Amniotic epithelial cell (primary cell): ENCODE measurements around the gene IL23R.

ENCODE experiments used
- DNase-seq: peaks from one replicate; pipeline ENCODE4 v3.0.0-alpha.2; 2010; ENCODE audit warnings: low read depth

Gene IL23R

DNA sequence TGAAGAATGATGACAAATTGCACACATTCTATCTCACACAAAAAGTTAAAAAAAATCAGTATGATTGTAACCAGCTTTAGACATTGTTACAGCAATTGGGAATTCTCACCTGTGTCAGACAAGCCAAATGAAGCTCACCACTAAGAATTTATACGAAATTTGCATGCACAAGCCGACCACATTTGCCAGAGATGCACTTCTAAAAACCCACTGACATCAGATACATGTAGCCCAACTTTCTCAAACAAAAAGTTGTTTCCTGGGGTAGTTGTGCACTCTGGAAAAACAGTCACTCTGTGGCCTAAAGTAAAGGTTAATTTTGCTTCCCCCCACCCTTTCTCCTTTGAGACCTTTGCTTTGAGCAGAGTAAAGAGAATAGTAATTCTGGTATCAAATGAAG lies 73.5 kb downstream of the IL23R start:
- DNase-seq = no peak

GRCh38 chr1:67241200-67241746 lies 75.0 kb downstream of the IL23R start:
- no peak for DNase-seq

- DNase-seq = no peak
Measured at GRCh38 chr1:67242016-67242415, 75.8 kb downstream of the IL23R start.

- DNase-seq = no peak
Measured at GRCh38 chr1:67250051-67250653, 83.9 kb downstream of the IL23R start.

GRCh38 chr1:67256291-67257172 lies 90.3 kb downstream of the IL23R start:
- DNase-seq = peak; percentile 5

- no peak for DNase-seq
Measured at GRCh38 chr1:67257173-67257535, 90.9 kb downstream of the IL23R start.

DNA sequence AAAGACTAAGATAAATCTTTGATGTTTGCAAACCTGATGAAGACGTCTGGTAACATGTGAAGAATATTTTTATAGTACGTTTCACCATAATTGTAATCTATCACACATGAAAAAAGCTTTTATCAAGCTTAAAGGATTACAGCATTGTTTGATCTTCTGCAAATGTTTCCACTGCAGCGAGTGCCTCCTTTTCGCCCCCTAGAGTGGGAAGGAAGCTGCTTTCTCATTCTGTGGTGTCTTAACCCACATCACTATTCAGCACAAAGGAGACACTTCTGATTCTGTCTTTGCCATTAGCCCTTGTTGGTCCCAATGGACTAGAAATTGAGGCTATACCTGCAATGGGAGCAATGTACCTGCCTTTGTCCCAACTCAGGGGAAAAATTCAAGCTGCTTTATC lies 95.4 kb downstream of the IL23R start:
- peak; percentile 4 for DNase-seq

DNA sequence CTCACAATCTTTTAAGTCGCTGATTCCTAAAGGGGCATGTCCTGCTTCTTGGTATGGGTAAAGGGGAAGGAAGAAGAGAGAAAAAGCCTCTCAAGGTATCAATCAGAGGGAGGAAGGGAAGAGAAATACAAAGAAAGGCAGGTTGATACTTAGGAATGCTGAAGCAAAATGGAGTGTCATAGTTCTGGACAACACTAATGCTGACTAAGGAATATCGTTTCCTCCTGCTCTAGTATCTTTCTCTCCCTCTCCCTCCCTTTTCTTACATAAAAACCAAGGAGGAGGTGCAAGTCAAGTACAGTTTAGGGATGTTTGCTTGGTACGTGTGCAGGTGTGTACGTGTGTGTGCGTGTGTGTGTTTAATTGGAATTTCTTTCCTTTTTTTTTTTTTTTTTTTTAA lies 96.5 kb downstream of the IL23R start:
- no peak for DNase-seq

DNA sequence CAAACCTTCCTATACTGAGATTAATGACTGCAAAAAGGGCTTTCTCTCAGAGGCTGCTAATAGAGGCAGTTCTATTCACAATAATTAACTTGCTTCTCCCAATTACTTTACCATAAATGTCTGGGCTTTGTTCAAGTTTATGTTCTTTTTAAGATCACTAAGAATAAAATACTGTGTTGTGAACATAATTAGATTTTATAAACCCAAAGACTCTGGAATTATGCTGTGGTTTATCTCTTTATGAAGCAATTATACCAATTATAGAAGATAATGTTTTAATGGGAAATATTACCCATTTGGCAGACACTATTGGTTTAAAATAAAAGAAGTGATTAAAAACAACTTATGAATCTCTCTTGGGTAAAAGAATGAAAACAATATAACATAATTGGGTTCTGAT lies 97.9 kb downstream of the IL23R start:
- no peak for DNase-seq

DNA sequence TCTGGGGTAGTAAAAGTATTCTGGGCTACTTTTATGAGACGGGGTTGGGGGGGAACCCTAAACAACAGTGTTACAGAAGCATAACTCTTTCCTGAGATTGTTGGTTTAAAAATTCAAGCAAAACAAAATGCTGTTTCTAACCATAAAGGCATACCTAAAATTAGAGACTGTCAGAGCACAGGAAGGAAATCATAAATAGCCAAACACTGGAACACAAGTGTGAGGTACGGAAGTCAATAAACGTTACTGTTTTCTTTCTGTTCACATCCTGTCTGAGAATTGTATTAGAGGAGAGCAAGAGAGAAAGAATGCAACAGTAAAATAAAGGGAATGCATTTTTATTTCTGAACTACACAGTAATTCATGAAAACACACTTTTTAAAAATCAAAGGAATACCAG lies 98.6 kb downstream of the IL23R start:
- DNase-seq = no peak

DNA sequence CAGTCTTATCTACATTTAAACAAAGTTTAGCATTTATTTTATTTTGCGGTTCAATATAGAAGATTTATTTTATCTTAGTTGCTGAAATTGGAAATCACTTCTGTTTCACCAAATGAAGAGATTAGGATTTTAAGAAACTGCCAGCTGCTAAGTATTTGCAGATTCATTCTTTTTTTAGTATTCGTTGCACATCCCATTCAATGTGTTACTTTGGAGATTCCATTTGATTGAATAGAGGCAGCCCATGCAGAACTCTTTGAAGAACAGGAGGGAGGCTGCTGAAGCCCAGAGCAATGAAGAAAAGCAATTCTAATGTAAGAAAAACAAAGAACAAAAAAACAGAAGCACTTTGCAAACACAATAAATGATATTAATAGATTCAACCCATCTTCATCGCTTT lies 102.8 kb downstream of the IL23R start:
- no peak for DNase-seq

DNA sequence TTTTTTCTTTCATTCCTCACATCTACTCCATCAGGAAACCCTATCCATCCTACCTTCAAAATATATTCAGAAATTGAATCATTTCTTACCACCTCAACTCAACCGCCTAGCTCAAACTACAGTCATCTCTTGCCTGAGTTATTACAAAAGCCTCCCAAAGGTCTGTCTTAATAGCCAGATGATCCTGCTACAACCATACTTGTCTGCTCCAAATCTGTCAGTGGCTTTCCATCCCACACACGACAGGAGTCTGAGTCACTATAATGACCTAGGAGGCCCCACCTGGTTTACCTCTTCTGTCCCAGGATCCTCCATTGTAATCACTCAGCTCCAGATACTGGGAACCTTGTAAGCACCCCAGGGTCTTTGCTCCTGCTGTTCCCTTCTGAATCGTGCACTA lies 104.3 kb downstream of the IL23R start:
- DNase-seq = no peak

DNA sequence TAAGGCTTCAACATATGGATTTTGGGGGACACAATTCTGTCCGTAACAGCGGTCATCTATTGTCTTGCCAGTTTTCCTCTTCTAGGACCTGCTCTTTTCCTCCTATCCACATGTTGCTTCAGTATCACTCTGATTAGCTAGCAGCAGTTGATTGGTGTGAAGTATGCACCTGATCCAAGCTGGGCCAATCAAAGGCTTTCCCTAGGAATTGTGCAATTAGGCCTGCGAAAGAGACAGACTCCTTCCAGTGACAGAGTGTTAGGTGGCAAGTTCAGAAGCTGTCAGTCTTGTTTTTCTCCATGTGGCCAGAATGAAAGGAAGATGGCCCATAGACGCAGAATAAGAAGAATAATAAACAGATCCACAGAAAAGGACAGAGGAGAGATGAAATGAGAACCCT lies 107.3 kb downstream of the IL23R start:
- no peak for DNase-seq

- DNase-seq = no peak
Measured at GRCh38 chr1:67274623-67275325, 108.5 kb downstream of the IL23R start.

- no peak for DNase-seq
Measured at GRCh38 chr1:67280696-67281095, 114.4 kb downstream of the IL23R start.

- DNase-seq = no peak
Measured at GRCh38 chr1:67281244-67281643, 115.0 kb downstream of the IL23R start.

DNA sequence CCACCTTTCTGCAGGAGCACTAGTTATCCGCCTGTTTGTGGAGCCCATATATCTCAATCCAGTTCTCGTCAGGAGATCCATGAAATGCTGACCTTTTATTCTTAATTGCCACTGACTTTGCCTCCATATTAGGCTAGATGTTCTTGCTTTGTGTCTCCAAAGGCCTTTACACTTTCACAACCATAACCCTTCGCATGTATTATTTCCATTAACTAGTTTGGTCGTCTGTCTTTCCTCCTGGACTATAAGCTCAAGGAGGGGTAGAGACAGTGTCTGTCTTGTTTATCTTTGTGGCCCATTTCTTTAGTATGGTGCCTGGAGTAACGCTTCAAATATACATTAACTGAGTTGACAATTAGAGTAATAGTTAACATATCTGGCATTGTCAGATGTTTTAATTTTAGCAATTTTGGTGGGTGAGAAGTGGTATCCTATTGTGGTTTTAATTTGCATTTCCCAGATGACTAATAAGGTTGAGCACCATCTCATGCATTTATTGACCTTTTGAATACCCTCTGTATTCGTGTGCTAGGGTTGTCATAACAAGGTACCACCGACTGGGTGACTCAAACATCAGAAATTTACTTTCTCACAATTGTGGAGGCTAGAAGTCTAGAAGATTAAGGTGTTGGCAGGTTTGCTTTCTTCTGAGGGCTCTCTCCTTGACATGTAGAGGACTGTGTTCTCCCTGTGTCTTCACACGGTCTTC lies 119.7 kb downstream of the IL23R start:
- no peak for DNase-seq

DNA sequence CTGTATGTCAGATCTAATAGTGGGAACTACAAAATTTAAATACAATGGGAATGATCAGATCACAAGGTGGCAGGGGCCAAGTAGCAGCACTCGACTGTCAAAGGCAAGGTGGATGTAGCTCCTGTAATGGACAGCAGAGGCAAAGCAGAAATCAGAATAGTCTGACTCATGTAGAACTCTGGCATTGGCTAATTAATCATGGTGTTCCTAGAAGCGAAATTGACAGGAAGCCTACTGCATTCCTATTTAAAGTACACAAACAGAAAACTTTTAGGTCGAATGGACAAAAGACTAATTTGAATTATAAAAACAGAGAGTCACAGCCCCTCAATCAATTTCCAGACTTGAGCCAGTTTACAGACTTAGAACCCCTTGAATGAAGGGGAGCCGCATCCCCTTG lies 124.0 kb downstream of the IL23R start:
- no peak for DNase-seq

- DNase-seq = no peak
Measured at GRCh38 chr1:67294836-67295617, 128.8 kb downstream of the IL23R start.

GRCh38 chr1:67298762-67299161 lies 132.5 kb downstream of the IL23R start:
- DNase-seq = no peak

DNA sequence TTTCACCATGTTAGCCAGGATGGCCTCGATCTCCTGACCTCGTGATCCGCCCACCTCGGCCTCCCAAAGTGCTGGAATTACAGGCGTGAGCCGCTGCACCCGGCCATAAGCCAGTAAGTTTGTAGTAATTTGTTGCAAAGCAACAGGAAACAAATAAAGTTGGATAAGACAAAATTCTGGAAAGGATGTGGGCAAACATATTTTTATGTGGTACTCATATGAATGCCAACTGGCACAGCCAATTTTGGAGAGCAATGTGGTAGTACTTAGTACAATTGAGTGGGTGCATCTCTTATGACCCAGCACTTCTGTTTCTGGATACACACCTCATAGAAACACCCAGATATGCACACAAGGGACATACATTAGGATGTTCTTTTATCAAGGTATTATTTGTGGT lies 133.0 kb downstream of the IL23R start:
- no peak for DNase-seq
